K562 (cell line): Measurements from ENCODE around the gene CENPU. TPM values are rescaled to one million over a fixed set of nuclear protein-coding genes. Genes with fewer than 3 reads are reported as not detected.
A peak's percentile ranks its signal among the peaks of the same experiment; 100 is the strongest.

Source experiments
- ATAC-seq: fragments of 200-7000 bp; cut with Tn5 transposase; 3 replicates; pipeline ENCODE4 v1.9.1; 2020; ENCODE audit warnings: moderate library complexity
- BruUV-seq: library from RNA; stranded (reverse); fragments of 400-500 nt; replicated peaks from 2 replicates; lab custom pipeline; 2021; lab: Mats Ljungman, UMichigan
- CTCF ChIA-PET: fragments of 300-600 bp; formaldehyde crosslinking; extraction: SDS; loops from one replicate; lab custom pipeline; 2021; ENCODE audit warnings: low intra/inter-chr PET ratio; lab: Yijun Ruan, JAX
- POLR2A ChIA-PET: fragments of 300-600, 350-650 bp; sonication (Branson Sonifier 250); formaldehyde crosslinking; extraction: SDS; loops from one replicate; lab custom pipeline; 2021; ENCODE audit warnings: antibody characterized with exemption, inconsistent platforms; lab: Yijun Ruan, JAX
- DNase-seq, 4 experiments: peaks; one replicate each; pipeline versions ENCODE4 v3.0.0 to v3.0.0-alpha.2; 2011 to 2018; ENCODE audit warnings: low spot score in 3 of 4, mixed read lengths in 3 of 4; ENCODE audit errors: extremely low read depth in 1 of 4
- FAIRE-seq: peaks from 2 replicates; lab custom pipeline; 2011; peaks lifted over from hg19 to GRCh38; lab: Jason Lieb, UNC
- H2AFZ ChIP-seq: 2 replicates; pipeline ENCODE4 v1.6.0; 2011; ENCODE audit warnings: low read depth, low read length, control low read depth, inconsistent platforms
- H3K27ac ChIP-seq: fragments of 200-600 bp; 3 replicates; pipeline ENCODE4 v1.8.0; 2011; ENCODE audit warnings: low read depth, mild to moderate bottlenecking, control low read depth, inconsistent platforms, low read length, moderate library complexity, mixed read lengths; ENCODE audit errors: extremely low read depth
- H3K27me3 ChIP-seq, 2 experiments: fragments of 300-600 bp in 1 of 2; 2 replicates in 1 of 2; 3 replicates in 1 of 2; pipeline versions ENCODE4 v1.6.0 to v1.8.0; 2011; ENCODE audit warnings: inconsistent platforms in 2 of 2, low read length in 2 of 2, mild to moderate bottlenecking in 1 of 2, mixed read lengths in 1 of 2, moderate library complexity in 1 of 2; ENCODE audit not compliant: control insufficient read depth in 2 of 2, insufficient read depth in 2 of 2
- H3K36me3 ChIP-seq: fragments of 300-600 bp; 3 replicates; pipeline ENCODE4 v1.8.0; 2011; ENCODE audit warnings: mild to moderate bottlenecking, low read length, inconsistent platforms; ENCODE audit not compliant: control insufficient read depth, insufficient read depth
- H3K4me1 ChIP-seq, 2 experiments: fragments of 200-600 bp in 1 of 2; replicated peaks in 1 of 2; 2 replicates in 1 of 2; 3 replicates in 1 of 2; pipeline versions ENCODE4 v1.5.1 to v1.8.0; 2011; ENCODE audit warnings: inconsistent platforms in 2 of 2, low read length in 2 of 2, mild to moderate bottlenecking in 1 of 2, mixed read lengths in 1 of 2, moderate library complexity in 1 of 2; ENCODE audit not compliant: control insufficient read depth in 2 of 2, insufficient read depth in 2 of 2
- H3K4me2 ChIP-seq: 2 replicates; pipeline ENCODE4 v1.6.1; 2011; ENCODE audit warnings: low read length, control low read depth, inconsistent platforms, mixed read lengths; ENCODE audit not compliant: insufficient read depth
- H3K4me3 ChIP-seq: fragments of 200-600 bp; sonication (generic), shearing (Covaris generic); 2 replicates; pipeline ENCODE4 v1.5.1; 2016; ENCODE audit warnings: control low read depth, inconsistent platforms
- H3K79me2 ChIP-seq: fragments of 200-600 bp; 3 replicates; pipeline ENCODE4 v1.8.0; 2011; ENCODE audit warnings: low read length, inconsistent platforms; ENCODE audit not compliant: control insufficient read depth, insufficient read depth
- H3K9ac ChIP-seq, 2 experiments: 2 replicates each; pipeline versions ENCODE4 v1.6.0 to v1.6.1; 2011; ENCODE audit warnings: low read depth in 2 of 2, low read length in 2 of 2, control low read depth in 1 of 2, inconsistent platforms in 1 of 2, mild to moderate bottlenecking in 1 of 2, mixed read lengths in 1 of 2; ENCODE audit not compliant: insufficient read depth in 1 of 2
- H3K9me1 ChIP-seq: one replicate; pipeline ENCODE4 v1.6.0; 2011; ENCODE audit warnings: inconsistent platforms, mild to moderate bottlenecking, low read length, moderate library complexity; ENCODE audit not compliant: control insufficient read depth, insufficient read depth
- H3K9me3 ChIP-seq: replicated peaks from 2 replicates; pipeline ENCODE4 v1.5.1; 2011; ENCODE audit warnings: low read depth, low read length, inconsistent platforms; ENCODE audit not compliant: control insufficient read depth, insufficient read depth
- H4K20me1 ChIP-seq: replicated peaks from 2 replicates; pipeline ENCODE4 v1.6.1; 2011; ENCODE audit warnings: low read length, inconsistent platforms, mixed read lengths; ENCODE audit not compliant: control insufficient read depth, insufficient read depth
- FOXO4 ChIP-seq: fragments of 450-650 bp; formaldehyde crosslinking; IDR thresholded peaks from 2 replicates; pipeline ENCODE4 v1.4.0; 2020; ENCODE audit warnings: mild to moderate bottlenecking, moderate library complexity
- HNRNPLL ChIP-seq: fragments of 200-400 bp; formaldehyde crosslinking; IDR thresholded peaks from 2 replicates; pipeline ENCODE4 v1.6.1; 2017; ENCODE audit warnings: low read length, low read depth, mild to moderate bottlenecking; ENCODE audit not compliant: poor library complexity, severe bottlenecking
- POLR2H ChIP-seq: IDR thresholded peaks from 2 replicates; pipeline ENCODE4 v1.6.1; 2016; ENCODE audit warnings: missing genetic modification characterization, low read depth, mild to moderate bottlenecking, control low read depth, missing compliant biosample characterization, moderate library complexity
- RNF2 ChIP-seq: sonication (generic); IDR thresholded peaks from 2 replicates; pipeline ENCODE4 v1.6.1; 2016
- ZNF263 ChIP-seq: sonication (generic); formaldehyde crosslinking; IDR thresholded peaks from 2 replicates; pipeline ENCODE4 v1.8.0; 2022; ENCODE audit warnings: mild to moderate bottlenecking, missing genetic modification reagents, borderline replicate concordance
- WGBS: fragments of 100-300 bp; shearing (Covaris generic); methylation state at CpG from one replicate; pipeline ENCODE4 v1.1.6; 2016; ENCODE audit warnings: low coverage, mixed read lengths; ENCODE audit not compliant: insufficient coverage; ENCODE audit errors: missing lambda C conversion rate; 5-methylcytosine and 5-hydroxymethylcytosine counted together
- in situ Hi-C: fragments of 300-500 bp; cut with MboI; formaldehyde crosslinking; loops from 4 replicates; pipeline ENCODE4 v1.15.0; 2018; ENCODE audit warnings: inconsistent platforms, mixed read lengths
- intact Hi-C: fragments of 100-400 bp; cut with micrococcal nuclease; formaldehyde crosslinking; loops from 2 replicates; pipeline ENCODE4 v1.14.2; 2022
- polyA plus RNA-seq, 8 experiments: library from polyadenylated mRNA; depleted of rRNA in 4 of 8; stranded (reverse) in 5 of 8; unstranded in 3 of 8; fragments of >200 nt; fragmentation: Nextera tagmentation in 2 of 8; fragmentation: Illumina TruSeq in 1 of 8; extraction: Ambion mirVana in 2 of 8; extraction: Trizol in 1 of 8; gene quantifications; 2 replicates each; pipeline versions ENCODE4 v1.2.1 to v1.2.3, GENCODE V29; 2011 to 2014; ENCODE audit warnings: inconsistent platforms in 1 of 8, missing spikeins in 1 of 8
- total RNA-seq, 7 experiments: library from RNA; depleted of rRNA in 6 of 7; stranded (reverse); fragments of >200 nt in 6 of 7; fragmentation: Illumina TruSeq in 2 of 7; extraction: Trizol in 2 of 7; gene quantifications; 2 replicates each; pipeline versions ENCODE4 v1.2.1 to v1.2.3, GENCODE V29; 2011 to 2021; ENCODE audit warnings: low replicate concordance in 1 of 7
- TF ChIP-seq, protein P1 (sequence below), 2 experiments: fragments of 450-650 bp; conservative IDR thresholded peaks; 2 replicates each; pipeline ENCODE4 v1.6.1; 2017; ENCODE audit warnings: mild to moderate bottlenecking in 2 of 2, moderate library complexity in 2 of 2
- TF ChIP-seq, protein P2 (sequence below), 2 experiments: fragments of 450-650 bp in 1 of 2; sonication (generic) in 1 of 2; formaldehyde crosslinking; conservative IDR thresholded peaks; 2 replicates each; pipeline versions ENCODE4 v1.4.0 to v1.8.1; 2020 to 2022; ENCODE audit warnings: mild to moderate bottlenecking in 1 of 2, missing genetic modification reagents in 1 of 2
- TF ChIP-seq, protein P3 (sequence below), 2 experiments: IDR thresholded peaks; 2 replicates each; pipeline ENCODE4 v1.6.1; 2012; ENCODE audit warnings: improper control_type of control experiment in 2 of 2, low read depth in 2 of 2, low read length in 2 of 2, borderline replicate concordance in 1 of 2

The CENPU gene
- total and polyA plus RNA-seq, 9 of the 15 experiments (the other 6 are each of a cell fraction or from before 2014, with no cell fraction given): 39.4 to 98.7 (median 84.3) TPM

- H3K36me3 ChIP-seq: peaks cover 50% of the 10 kb centered on the region
- no peaks in the 10 kb centered on the region for H3K9me3 ChIP-seq
- BruUV-seq: TSS peak; percentile 12
- no peak overlapping the region for H3K4me3 ChIP-seq
- in situ Hi-C loops: no loop called here
- no peaks in the 10 kb centered on the region for H3K79me2 ChIP-seq
- no peak for TF ChIP-seq FOXO4 (CRISPR knock-in tag)
- TF ChIP-seq, all 486 proteins: peak for 0
- ChIA-PET CTCF (no interaction called here), POLR2A (interaction anchor here (1.3 to 1.6 kb wide), 2 partner anchors 8 to 18 kb away, joined by 3 read pairs; no protein-coding TSS in a partner anchor)
- DNase-seq (no peak), ATAC-seq (no peak), FAIRE-seq (peak; percentile 15)
- 83% methylated on average over 5 of the region's 5 CpGs for WGBS
- Histone ChIP-seq H3K9me1 (no peaks in the 10 kb centered on the region), H3K4me1 (no peaks in the 10 kb centered on the region), H3K9ac (no peak overlapping the region), H3K27me3 (no peaks in the 10 kb centered on the region), H2AFZ (no peak overlapping the region), H3K27ac (no peak overlapping the region), H4K20me1 (no peaks in the 10 kb centered on the region), H3K4me2 (no peak overlapping the region)
- intact Hi-C loops: no loop called here
Measured at GRCh38 chr4:184693056-184693455, 40.8 kb downstream of the CENPU start.

DNA sequence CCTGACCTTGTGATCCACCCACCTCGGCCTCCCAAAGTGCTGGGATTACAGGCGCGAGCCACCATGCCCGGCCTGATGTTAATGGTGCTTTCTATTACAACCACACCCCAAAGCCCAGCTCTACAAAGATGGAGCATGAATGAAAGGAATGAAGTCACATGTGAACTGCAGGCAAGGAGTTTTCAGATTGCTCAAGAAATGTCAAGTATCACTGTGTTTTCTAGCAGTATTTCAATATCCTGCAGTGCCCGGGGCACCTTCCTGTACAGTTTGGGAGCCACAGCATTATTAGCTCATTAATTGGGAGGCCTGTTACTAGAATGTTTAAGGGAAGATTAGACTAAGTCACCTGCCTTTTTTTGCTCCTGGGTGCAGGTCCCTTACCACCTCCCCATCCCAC, 44.2 kb downstream of the CENPU start:
- CTCF ChIA-PET: no interaction called here
- Histone ChIP-seq H3K27ac (no peak overlapping the region), H3K9me3 (no peaks in the 10 kb centered on the region), H3K27me3 (no peaks in the 10 kb centered on the region), H3K9me1 (peaks cover 5% of the 10 kb centered on the region), H3K79me2 (no peaks in the 10 kb centered on the region), H3K4me1 (peaks cover 6 to 7% of the 10 kb centered on the region in 2 experiments; a peak in 3 of 5 replicates), H3K36me3 (peaks cover 23% of the 10 kb centered on the region), H3K9ac (no peak overlapping the region), H2AFZ (no peak overlapping the region), H3K4me2 (no peak overlapping the region), H3K4me3 (no peak overlapping the region), H4K20me1 (no peaks in the 10 kb centered on the region)
- FAIRE-seq (no peak), DNase-seq (no peak), ATAC-seq (no peak)
- in situ Hi-C loops: no loop called here
- intact Hi-C loops: no loop called here
- 57% methylated on average over 5 of the region's 5 CpGs for WGBS
- BruUV-seq: no TSS peak
- POLR2A ChIA-PET: interaction anchor here (1.3 kb wide), 1 partner anchor 11 kb away, joined by 3 read pairs; no protein-coding TSS in a partner anchor
- no peak for TF ChIP-seq ZNF263
- no peak for TF ChIP-seq RNF2
- TF ChIP-seq, protein P1, sequence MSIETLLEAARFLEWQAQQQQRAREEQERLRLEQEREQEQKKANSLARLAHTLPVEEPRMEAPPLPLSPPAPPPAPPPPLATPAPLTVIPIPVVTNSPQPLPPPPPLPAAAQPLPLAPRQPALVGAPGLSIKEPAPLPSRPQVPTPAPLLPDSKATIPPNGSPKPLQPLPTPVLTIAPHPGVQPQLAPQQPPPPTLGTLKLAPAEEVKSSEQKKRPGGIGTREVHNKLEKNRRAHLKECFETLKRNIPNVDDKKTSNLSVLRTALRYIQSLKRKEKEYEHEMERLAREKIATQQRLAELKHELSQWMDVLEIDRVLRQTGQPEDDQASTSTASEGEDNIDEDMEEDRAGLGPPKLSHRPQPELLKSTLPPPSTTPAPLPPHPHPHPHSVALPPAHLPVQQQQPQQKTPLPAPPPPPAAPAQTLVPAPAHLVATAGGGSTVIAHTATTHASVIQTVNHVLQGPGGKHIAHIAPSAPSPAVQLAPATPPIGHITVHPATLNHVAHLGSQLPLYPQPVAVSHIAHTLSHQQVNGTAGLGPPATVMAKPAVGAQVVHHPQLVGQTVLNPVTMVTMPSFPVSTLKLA (conservative IDR thresholded peaks at IDR 0.05): no peak
- TF ChIP-seq HNRNPLL: no peak
- TF ChIP-seq POLR2H (tag): no peak
- TF ChIP-seq, protein P2, sequence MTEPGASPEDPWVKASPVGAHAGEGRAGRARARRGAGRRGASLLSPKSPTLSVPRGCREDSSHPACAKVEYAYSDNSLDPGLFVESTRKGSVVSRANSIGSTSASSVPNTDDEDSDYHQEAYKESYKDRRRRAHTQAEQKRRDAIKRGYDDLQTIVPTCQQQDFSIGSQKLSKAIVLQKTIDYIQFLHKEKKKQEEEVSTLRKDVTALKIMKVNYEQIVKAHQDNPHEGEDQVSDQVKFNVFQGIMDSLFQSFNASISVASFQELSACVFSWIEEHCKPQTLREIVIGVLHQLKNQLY (CRISPR knock-in tag; conservative IDR thresholded peaks at IDR 0.05): no peak
- TF ChIP-seq, protein P3, sequence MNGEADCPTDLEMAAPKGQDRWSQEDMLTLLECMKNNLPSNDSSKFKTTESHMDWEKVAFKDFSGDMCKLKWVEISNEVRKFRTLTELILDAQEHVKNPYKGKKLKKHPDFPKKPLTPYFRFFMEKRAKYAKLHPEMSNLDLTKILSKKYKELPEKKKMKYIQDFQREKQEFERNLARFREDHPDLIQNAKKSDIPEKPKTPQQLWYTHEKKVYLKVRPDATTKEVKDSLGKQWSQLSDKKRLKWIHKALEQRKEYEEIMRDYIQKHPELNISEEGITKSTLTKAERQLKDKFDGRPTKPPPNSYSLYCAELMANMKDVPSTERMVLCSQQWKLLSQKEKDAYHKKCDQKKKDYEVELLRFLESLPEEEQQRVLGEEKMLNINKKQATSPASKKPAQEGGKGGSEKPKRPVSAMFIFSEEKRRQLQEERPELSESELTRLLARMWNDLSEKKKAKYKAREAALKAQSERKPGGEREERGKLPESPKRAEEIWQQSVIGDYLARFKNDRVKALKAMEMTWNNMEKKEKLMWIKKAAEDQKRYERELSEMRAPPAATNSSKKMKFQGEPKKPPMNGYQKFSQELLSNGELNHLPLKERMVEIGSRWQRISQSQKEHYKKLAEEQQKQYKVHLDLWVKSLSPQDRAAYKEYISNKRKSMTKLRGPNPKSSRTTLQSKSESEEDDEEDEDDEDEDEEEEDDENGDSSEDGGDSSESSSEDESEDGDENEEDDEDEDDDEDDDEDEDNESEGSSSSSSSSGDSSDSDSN (IDR thresholded peaks at IDR 0.05; ENCODE audit: borderline replicate concordance in 1 of 2, low read depth in 2 of 2, low read length in 2 of 2): no peak
